Lower lobe of right lung (tissue), 2 donors: ENCODE measurements around the gene PMEL. TPM values are rescaled to one million over a fixed set of nuclear protein-coding genes. Genes with fewer than 3 reads are reported as not detected.
"Not testable (repeated sequence)": the region's sequence is repeated elsewhere in the genome, so short reads cannot be mapped to it uniquely, and the experiment has no call there.

Source experiments
- ATAC-seq, 2 donors: fragments of 200-7000 bp; cut with Tn5 transposase; one replicate each; pipeline ENCODE4 v1.9.1; 2020 to 2022; ENCODE audit warnings: mild to moderate bottlenecking in 2 of 2, moderate library complexity in 2 of 2
- DNase-seq: peaks from one replicate; pipeline ENCODE4 v3.0.0-alpha.2; 2020
- H3K27ac ChIP-seq: fragments of 200-600 bp; one replicate; pipeline ENCODE4 v1.8.0; 2022
- H3K27me3 ChIP-seq: fragments of 200-600 bp; one replicate; pipeline ENCODE4 v1.8.0; 2022; ENCODE audit warnings: low read depth
- H3K36me3 ChIP-seq: fragments of 200-600 bp; one replicate; pipeline ENCODE4 v1.8.0; 2022; ENCODE audit warnings: mild to moderate bottlenecking
- H3K4me1 ChIP-seq: fragments of 200-600 bp; one replicate; pipeline ENCODE4 v1.8.0; 2022
- H3K4me3 ChIP-seq: fragments of 200-600 bp; one replicate; pipeline ENCODE4 v1.8.0; 2022; ENCODE audit warnings: mild to moderate bottlenecking
- H3K9me3 ChIP-seq: fragments of 200-600 bp; one replicate; pipeline ENCODE4 v1.8.0; 2022
- CTCF ChIP-seq: fragments of 200-600 bp; IDR thresholded peaks from one replicate; pipeline ENCODE4 v1.8.0; 2022; ENCODE audit warnings: antibody characterized with exemption, mild to moderate bottlenecking
- intact Hi-C: fragments of 100-400 bp; cut with DNase I; formaldehyde crosslinking; loops from one replicate; pipeline ENCODE4 v1.11.0; 2022
- total RNA-seq: library from RNA; stranded (reverse); fragmentation: NEBNext Ultra II Directional; extraction: Animal tissue kit (Norgen Biotek cat#: 25700); gene quantifications from one replicate; pipeline ENCODE4 v1.2.1, GENCODE V29; 2021
- donor health status: DM: no; HTN: yes; CAD: no; lungs with severe emphysema.

PMEL gene
- total RNA-seq, 1 donor from 2014 or later = 1.2 TPM

- peaks cover 30% of the 10 kb centered on the region for H3K36me3 ChIP-seq
- H3K9me3 ChIP-seq = no peaks in the 10 kb centered on the region
- intact Hi-C loops = no loop called here
- DNase-seq (peak; percentile 98), ATAC-seq (peak; percentile 99 to 100)
- peak within 1 kb of the TSS; percentile 77 for H3K27ac ChIP-seq
- peaks cover 15% of the 10 kb centered on the region for H3K4me1 ChIP-seq
- TF ChIP-seq CTCF = no peak
- peak within 1 kb of the TSS; percentile 79 for H3K4me3 ChIP-seq
- H3K27me3 ChIP-seq = no peaks in the 10 kb centered on the region
Measured at GRCh38 chr12:55996715-55997534, 31.1 kb upstream of the PMEL start, which contains the start of gene SUOX. TSS of gene SUOX (plus strand) at chr12:55997276. CDS start at chr12:56002222, 4,946 bp downstream.

GRCh38 chr12:55996201-55996714 lies 30.4 kb upstream of the PMEL start:
- no peaks in the 10 kb centered on the region for H3K27me3 ChIP-seq
- peak overlapping the region; percentile 79 for H3K4me3 ChIP-seq
- peak; percentile 77 to 81 for ATAC-seq

GRCh38 chr12:55995366-55995765 lies 29.5 kb upstream of the PMEL start:
- ATAC-seq (no peak), DNase-seq (no peak)
- peaks cover 45% of the 10 kb centered on the region for H3K36me3 ChIP-seq
- H3K27me3 ChIP-seq = no peaks in the 10 kb centered on the region
- TF ChIP-seq CTCF = no peak
- H3K4me1 ChIP-seq = peaks cover 15% of the 10 kb centered on the region
- H3K9me3 ChIP-seq = no peaks in the 10 kb centered on the region
- intact Hi-C loops = no loop called here
- no peak overlapping the region for H3K4me3 ChIP-seq
- H3K27ac ChIP-seq = no peak overlapping the region

More at GRCh38 chr12:55996201-55996714, 30.4 kb upstream of the PMEL start:
- TF ChIP-seq CTCF = peak; percentile 82
- no peaks in the 10 kb centered on the region for H3K9me3 ChIP-seq
- intact Hi-C loops = no loop called here
- H3K36me3 ChIP-seq = peaks cover 36% of the 10 kb centered on the region
- H3K27ac ChIP-seq = peak overlapping the region; percentile 77
- DNase-seq = no peak
- H3K4me1 ChIP-seq = peaks cover 15% of the 10 kb centered on the region

GRCh38 chr12:55993230-55993853 lies 27.5 kb upstream of the PMEL start:
- no peak for TF ChIP-seq CTCF
- no peak for DNase-seq
- Histone ChIP-seq H3K4me1 (peaks cover 15% of the 10 kb centered on the region), H3K27ac (no peak overlapping the region), H3K9me3 (no peaks in the 10 kb centered on the region), H3K4me3 (no peak overlapping the region), H3K27me3 (no peaks in the 10 kb centered on the region), H3K36me3 (peaks cover 66% of the 10 kb centered on the region)
- no peak for ATAC-seq
- intact Hi-C loops = no loop called here

- Histone ChIP-seq H3K36me3 (peaks cover 88% of the 10 kb centered on the region), H3K4me3 (no peak overlapping the region), H3K27ac (no peak overlapping the region), H3K27me3 (no peaks in the 10 kb centered on the region), H3K9me3 (no peaks in the 10 kb centered on the region), H3K4me1 (peaks cover 3% of the 10 kb centered on the region)
- intact Hi-C loops = no loop called here
- ATAC-seq (no peak), DNase-seq (no peak)
- no peak for TF ChIP-seq CTCF
Measured at GRCh38 chr12:55991110-55991509, 25.3 kb upstream of the PMEL start.

- H3K9me3 ChIP-seq, H3K4me1 ChIP-seq, intact Hi-C loops, H3K27me3 ChIP-seq, H3K27ac ChIP-seq, ATAC-seq, H3K4me3 ChIP-seq, DNase-seq: not testable (repeated sequence)
- peaks cover 81% of the 10 kb centered on the region for H3K36me3 ChIP-seq
Measured at GRCh38 chr12:55985976-55986375, 20.1 kb upstream of the PMEL start.
